Fibroblast of skin of left biceps (primary cell): ENCODE data around the gene CRYGD.

Experiments
- DNase-seq, 2 experiments: peaks; one replicate each; pipeline ENCODE4 v3.0.0-alpha.2; 2013; ENCODE audit warnings: low read depth in 2 of 2

The CRYGD gene

GRCh38 chr2:208083807-208084206, 40.5 kb downstream of the CRYGD start:
- DNase-seq, result no peak

- no peak for DNase-seq
These were observed 47.0 kb downstream of the CRYGD start for GRCh38 chr2:208077276-208077675.

GRCh38 chr2:208074610-208075356, 49.5 kb downstream of the CRYGD start:
- DNase-seq, result no peak

GRCh38 chr2:208072250-208072892, 52.0 kb downstream of the CRYGD start:
- no peak for DNase-seq
